Embryonic facial prominence (tissue), 1 donor: ENCODE measurements around the gene FIGNL1.

Source experiments
- DNase-seq: peaks from one replicate; pipeline ENCODE4 v3.0.0-alpha.2; 2016; ENCODE audit errors: extremely low spot score

FIGNL1 gene

GRCh38 chr7:50397320-50397970, 52.7 kb downstream of the FIGNL1 start:
- DNase-seq: no peak

GRCh38 chr7:50396856-50397255, 53.3 kb downstream of the FIGNL1 start:
- DNase-seq: no peak

- no peak for DNase-seq
Measured at GRCh38 chr7:50394315-50394714, 55.8 kb downstream of the FIGNL1 start.
